Colonic mucosa (tissue), 4 donors: ENCODE data around the gene RNU7-1. TPM values are rescaled to one million over a fixed set of nuclear protein-coding genes. Genes with fewer than 3 reads are reported as not detected.

Experiments used
- DNase-seq: peaks from one replicate; pipeline ENCODE4 v3.0.0-alpha.2; 2020
- H3K27ac ChIP-seq: fragments of 200-600 bp; one replicate; pipeline ENCODE4 v1.8.0; 2021
- H3K27me3 ChIP-seq: fragments of 200-600 bp; one replicate; pipeline ENCODE4 v1.8.0; 2021
- H3K36me3 ChIP-seq: fragments of 200-600 bp; one replicate; pipeline ENCODE4 v1.8.0; 2021
- H3K4me1 ChIP-seq: fragments of 200-600 bp; one replicate; pipeline ENCODE4 v1.8.0; 2021; ENCODE audit warnings: mild to moderate bottlenecking
- H3K4me3 ChIP-seq: fragments of 200-600 bp; one replicate; pipeline ENCODE4 v1.8.0; 2021
- H3K9ac ChIP-seq, 2 donors: one replicate each; pipeline ENCODE4 v1.7.0; 2013; ENCODE audit warnings: control low read depth in 2 of 2, low read depth in 2 of 2, low read length in 2 of 2
- H3K9me3 ChIP-seq: fragments of 200-600 bp; one replicate; pipeline ENCODE4 v1.8.0; 2021
- CTCF ChIP-seq: fragments of 200-600 bp; IDR thresholded peaks from one replicate; pipeline ENCODE4 v1.8.0; 2022; ENCODE audit warnings: antibody characterized with exemption, mild to moderate bottlenecking
- intact Hi-C: fragments of 100-400 bp; cut with DNase I; formaldehyde crosslinking; loops from one replicate; pipeline ENCODE4 v1.14.1; 2022
- total RNA-seq, 2 donors: library from RNA; stranded (reverse); fragmentation: NEBNext Ultra II Directional in 1 of 2; extraction: Animal tissue kit (Norgen Biotek cat#: 25700) in 1 of 2; gene quantifications; one replicate each; pipeline ENCODE4 v1.2.1, GENCODE V29; 2021
- donor health status: healthy.
- donor health status: DM: no; HTN: no; CAD: no.
- donor health status: DM: no; HTN: no; CAD: no.

The RNU7-1 gene
- total RNA-seq, 2 donors from 2014 or later = not detected

- peaks cover 14% of the 10 kb centered on the region for H3K4me1 ChIP-seq
Observed at GRCh38 chr12:6947615-6948014, 4.0 kb downstream of the RNU7-1 start.

GRCh38 chr12:6948873-6949594 lies 5.4 kb downstream of the RNU7-1 start:
- no peaks in the 10 kb centered on the region for H3K36me3 ChIP-seq
- DNase-seq = no peak
- no peak overlapping the region for H3K4me3 ChIP-seq
- H3K9me3 ChIP-seq = no peaks in the 10 kb centered on the region
- intact Hi-C loops = no loop called here
- H3K4me1 ChIP-seq = peaks cover 9% of the 10 kb centered on the region
- H3K27me3 ChIP-seq = no peaks in the 10 kb centered on the region
- H3K27ac ChIP-seq = peak overlapping the region; percentile 44
- no peak for TF ChIP-seq CTCF
- H3K9ac ChIP-seq = no peak overlapping the region

More at GRCh38 chr12:6947615-6948014, 4.0 kb downstream of the RNU7-1 start:
- Histone ChIP-seq H3K9me3 (no peaks in the 10 kb centered on the region), H3K27me3 (no peaks in the 10 kb centered on the region), H3K27ac (no peak overlapping the region), H3K36me3 (no peaks in the 10 kb centered on the region), H3K9ac (peak overlapping the region in 1 of 2 donors; percentile 5), H3K4me3 (no peak overlapping the region)
- no peak for TF ChIP-seq CTCF
- intact Hi-C loops = no loop called here
- no peak for DNase-seq

- no peak overlapping the region for H3K4me3 ChIP-seq
- TF ChIP-seq CTCF = no peak
- peaks cover 5% of the 10 kb centered on the region for H3K4me1 ChIP-seq
- H3K27me3 ChIP-seq = no peaks in the 10 kb centered on the region
- intact Hi-C loops = no loop called here
- DNase-seq = no peak
- no peaks in the 10 kb centered on the region for H3K36me3 ChIP-seq
- H3K27ac ChIP-seq = peak overlapping the region; percentile 80
- peak overlapping the region; percentile 31 to 74 for H3K9ac ChIP-seq
- no peaks in the 10 kb centered on the region for H3K9me3 ChIP-seq
Observed at GRCh38 chr12:6950401-6950801, 6.8 kb downstream of the RNU7-1 start.

- peak within 1 kb of the TSS; percentile 80 for H3K27ac ChIP-seq
Observed at GRCh38 chr12:6950811-6951540, 7.4 kb downstream of the RNU7-1 start, which contains the start of gene PTPN6. TSS of gene PTPN6 (plus strand) at chr12:6951356. CDS start at chr12:6951513, 157 bp downstream.

More at GRCh38 chr12:6950811-6951540, 7.4 kb downstream of the RNU7-1 start, which contains the start of gene PTPN6:
- Histone ChIP-seq H3K9ac (peak within 1 kb of the TSS; percentile 74), H3K9me3 (no peaks in the 10 kb centered on the region), H3K27me3 (no peaks in the 10 kb centered on the region), H3K36me3 (no peaks in the 10 kb centered on the region), H3K4me1 (no peaks in the 10 kb centered on the region), H3K4me3 (peak within 1 kb of the TSS; percentile 38)
- no peak for DNase-seq
- TF ChIP-seq CTCF = no peak
- intact Hi-C loops = no loop called here
